Measurements from ENCODE around the gene SLC25A25.

Gene SLC25A25

DNA sequence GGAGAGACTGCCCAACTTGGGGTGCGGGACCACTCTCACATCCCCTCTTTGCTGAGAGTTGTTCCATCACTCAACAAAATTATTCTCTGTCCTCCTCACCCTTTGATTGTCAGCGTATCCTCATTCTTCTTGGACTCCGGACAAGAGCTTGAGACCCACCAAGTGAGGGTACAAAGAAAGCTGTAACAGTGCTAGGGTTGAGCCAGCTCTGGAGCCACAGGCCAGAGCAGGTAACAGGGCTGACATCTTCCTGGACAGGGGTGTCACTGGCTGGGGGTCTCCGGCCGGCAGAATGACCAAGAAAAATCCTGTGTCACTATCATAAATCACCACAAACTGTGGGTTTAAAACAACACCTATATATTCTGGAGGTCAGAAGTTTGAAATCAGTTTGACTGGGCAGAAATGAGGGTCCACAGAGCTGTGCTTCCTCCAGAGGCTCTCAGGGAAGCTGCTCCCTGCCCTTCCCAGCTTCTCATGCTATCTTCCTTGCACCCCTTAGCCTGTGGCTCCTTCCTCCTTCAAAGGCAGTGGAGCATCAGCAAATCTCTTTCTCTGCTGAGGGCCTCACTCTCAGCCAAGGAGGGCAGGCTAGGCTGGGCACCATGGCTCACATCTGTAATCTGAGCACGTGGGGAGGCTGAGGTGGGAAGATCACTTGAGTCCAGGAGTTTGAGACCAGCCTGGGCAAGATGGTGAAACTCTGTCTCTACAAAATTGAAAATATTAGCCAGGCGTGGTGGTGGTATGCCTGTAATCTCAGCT, 87.9 kb downstream of the SLC25A25 start:
- no peak overlapping the region for H3K4me3 ChIP-seq (ENCODE audit: low read depth, low read length)
- TF ChIP-seq, protein P1, sequence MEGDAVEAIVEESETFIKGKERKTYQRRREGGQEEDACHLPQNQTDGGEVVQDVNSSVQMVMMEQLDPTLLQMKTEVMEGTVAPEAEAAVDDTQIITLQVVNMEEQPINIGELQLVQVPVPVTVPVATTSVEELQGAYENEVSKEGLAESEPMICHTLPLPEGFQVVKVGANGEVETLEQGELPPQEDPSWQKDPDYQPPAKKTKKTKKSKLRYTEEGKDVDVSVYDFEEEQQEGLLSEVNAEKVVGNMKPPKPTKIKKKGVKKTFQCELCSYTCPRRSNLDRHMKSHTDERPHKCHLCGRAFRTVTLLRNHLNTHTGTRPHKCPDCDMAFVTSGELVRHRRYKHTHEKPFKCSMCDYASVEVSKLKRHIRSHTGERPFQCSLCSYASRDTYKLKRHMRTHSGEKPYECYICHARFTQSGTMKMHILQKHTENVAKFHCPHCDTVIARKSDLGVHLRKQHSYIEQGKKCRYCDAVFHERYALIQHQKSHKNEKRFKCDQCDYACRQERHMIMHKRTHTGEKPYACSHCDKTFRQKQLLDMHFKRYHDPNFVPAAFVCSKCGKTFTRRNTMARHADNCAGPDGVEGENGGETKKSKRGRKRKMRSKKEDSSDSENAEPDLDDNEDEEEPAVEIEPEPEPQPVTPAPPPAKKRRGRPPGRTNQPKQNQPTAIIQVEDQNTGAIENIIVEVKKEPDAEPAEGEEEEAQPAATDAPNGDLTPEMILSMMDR (IDR thresholded peaks at IDR 0.05; ENCODE audit: insufficient read depth, low read depth, low read length, missing control alignments), result no peak
- DNase-seq (ENCODE audit: low read depth), result no peak

All from GM12865 (cell line).